ENCODE measurements around the gene CALY.
A peak's percentile ranks its signal among the peaks of the same experiment; 100 is the strongest.
"Not testable (repeated sequence)": the region's sequence is repeated elsewhere in the genome, so short reads cannot be mapped to it uniquely, and the experiment has no call there.

The CALY gene

DNA sequence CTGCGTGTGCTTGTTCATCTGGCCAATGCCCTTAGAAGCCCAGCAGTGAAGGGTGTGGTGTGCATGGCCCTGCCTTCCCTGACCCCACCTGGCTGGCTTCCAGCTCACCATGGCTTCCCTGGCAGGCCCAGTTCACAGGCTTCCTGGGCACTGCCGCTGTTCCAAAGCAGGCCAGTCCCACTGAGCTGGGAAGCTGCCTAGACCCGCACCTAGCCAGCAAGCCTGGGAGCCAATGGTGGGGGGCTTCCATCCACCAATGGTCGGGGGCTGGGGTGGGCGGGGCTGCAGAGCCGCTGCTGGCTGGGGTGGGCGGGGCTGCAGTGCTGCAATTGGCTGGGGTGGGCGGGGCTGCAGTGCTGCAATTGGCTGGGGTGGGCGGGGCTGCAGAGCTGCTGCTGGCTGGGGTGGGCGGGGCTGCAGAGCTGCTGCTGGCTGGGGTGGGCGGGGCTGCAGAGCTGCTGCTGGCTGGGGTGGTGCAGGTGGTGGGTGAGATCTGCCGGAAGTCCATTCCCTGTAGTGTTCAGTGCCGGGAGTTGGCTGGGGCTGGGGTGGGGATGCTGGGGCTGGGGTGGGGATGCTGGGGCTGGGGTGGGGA lies 12.4 kb downstream of the CALY start (continued):
- TF ChIP-seq, protein P1, sequence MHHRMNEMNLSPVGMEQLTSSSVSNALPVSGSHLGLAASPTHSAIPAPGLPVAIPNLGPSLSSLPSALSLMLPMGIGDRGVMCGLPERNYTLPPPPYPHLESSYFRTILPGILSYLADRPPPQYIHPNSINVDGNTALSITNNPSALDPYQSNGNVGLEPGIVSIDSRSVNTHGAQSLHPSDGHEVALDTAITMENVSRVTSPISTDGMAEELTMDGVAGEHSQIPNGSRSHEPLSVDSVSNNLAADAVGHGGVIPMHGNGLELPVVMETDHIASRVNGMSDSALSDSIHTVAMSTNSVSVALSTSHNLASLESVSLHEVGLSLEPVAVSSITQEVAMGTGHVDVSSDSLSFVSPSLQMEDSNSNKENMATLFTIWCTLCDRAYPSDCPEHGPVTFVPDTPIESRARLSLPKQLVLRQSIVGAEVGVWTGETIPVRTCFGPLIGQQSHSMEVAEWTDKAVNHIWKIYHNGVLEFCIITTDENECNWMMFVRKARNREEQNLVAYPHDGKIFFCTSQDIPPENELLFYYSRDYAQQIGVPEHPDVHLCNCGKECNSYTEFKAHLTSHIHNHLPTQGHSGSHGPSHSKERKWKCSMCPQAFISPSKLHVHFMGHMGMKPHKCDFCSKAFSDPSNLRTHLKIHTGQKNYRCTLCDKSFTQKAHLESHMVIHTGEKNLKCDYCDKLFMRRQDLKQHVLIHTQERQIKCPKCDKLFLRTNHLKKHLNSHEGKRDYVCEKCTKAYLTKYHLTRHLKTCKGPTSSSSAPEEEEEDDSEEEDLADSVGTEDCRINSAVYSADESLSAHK (tag by site-specific recombination; IDR thresholded peaks at IDR 0.05), result no peak
- TF ChIP-seq ZNF423 (tag by site-specific recombination; IDR thresholded peaks at IDR 0.05) (no peak), GLI4 (tag by site-specific recombination; IDR thresholded peaks at IDR 0.05) (no peak), KLF9 (tag by site-specific recombination; IDR thresholded peaks at IDR 0.05; ENCODE audit: low read depth) (peak; percentile 68), ZIC2 (tag by site-specific recombination; IDR thresholded peaks at IDR 0.05) (peak; percentile 55; the same call in 1 of the 2 replicates), ZNF660 (tag by site-specific recombination; IDR thresholded peaks at IDR 0.05) (no peak), ZBTB48 (tag by site-specific recombination; IDR thresholded peaks at IDR 0.05) (no peak), ZNF747 (tag by site-specific recombination; IDR thresholded peaks at IDR 0.05) (no peak), EGR2 (tag by site-specific recombination; IDR thresholded peaks at IDR 0.05; ENCODE audit: low read depth) (no peak), HOXA7 (CRISPR knock-in tag; IDR thresholded peaks at IDR 0.05; ENCODE audit: borderline replicate concordance) (no peak)

DNA sequence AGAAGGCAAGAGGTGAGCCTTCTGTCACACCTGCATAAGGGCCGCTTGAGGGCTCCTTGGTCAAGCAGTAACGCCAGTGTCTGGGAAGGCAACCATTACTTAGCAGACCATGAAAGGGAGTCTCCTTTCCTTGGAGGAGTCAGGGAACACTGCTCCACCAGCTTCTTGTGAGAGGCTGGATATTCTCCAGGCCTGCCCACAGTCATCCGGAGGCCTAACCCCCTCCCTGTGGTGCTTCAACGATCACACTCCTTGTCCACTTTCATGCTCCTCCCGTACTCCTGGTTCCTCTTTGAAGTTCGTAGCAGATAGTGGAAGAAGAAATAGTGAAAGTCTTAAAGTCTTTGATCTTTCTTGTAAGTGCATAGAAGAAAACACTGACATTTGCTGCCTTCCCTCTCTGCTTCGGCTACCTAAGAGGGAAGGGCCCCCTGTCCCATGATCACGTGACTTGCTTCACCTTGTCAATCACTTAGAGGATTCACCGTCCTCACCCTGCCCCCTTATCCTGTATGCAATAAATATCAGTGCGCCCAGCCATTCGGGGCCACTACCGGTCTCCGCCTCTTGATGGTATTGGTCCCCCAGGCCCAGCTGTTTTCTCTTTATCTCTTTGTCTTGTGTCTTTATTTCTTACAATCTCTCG lies 14.5 kb downstream of the CALY start:
- POLR2A ChIA-PET; H3K27ac ChIP-seq (ENCODE audit: extremely low read depth, low read depth, low read length); H3K9me3 ChIP-seq (ENCODE audit: control insufficient read depth, insufficient read depth, low read depth, low read length); H3K4me3 ChIP-seq (ENCODE audit: low read depth, low read length); H3K36me3 ChIP-seq (ENCODE audit: control insufficient read depth in 2 of 2, insufficient read depth in 1 of 2, low read length in 2 of 2); H3K4me1 ChIP-seq (ENCODE audit: control insufficient read depth, insufficient read depth, low read length): not testable (repeated sequence)
- CTCF ChIA-PET, result interaction anchor here (1.6 kb wide), 1 partner anchor 14 kb away, joined by 3 read pairs; no protein-coding TSS in a partner anchor

DNA sequence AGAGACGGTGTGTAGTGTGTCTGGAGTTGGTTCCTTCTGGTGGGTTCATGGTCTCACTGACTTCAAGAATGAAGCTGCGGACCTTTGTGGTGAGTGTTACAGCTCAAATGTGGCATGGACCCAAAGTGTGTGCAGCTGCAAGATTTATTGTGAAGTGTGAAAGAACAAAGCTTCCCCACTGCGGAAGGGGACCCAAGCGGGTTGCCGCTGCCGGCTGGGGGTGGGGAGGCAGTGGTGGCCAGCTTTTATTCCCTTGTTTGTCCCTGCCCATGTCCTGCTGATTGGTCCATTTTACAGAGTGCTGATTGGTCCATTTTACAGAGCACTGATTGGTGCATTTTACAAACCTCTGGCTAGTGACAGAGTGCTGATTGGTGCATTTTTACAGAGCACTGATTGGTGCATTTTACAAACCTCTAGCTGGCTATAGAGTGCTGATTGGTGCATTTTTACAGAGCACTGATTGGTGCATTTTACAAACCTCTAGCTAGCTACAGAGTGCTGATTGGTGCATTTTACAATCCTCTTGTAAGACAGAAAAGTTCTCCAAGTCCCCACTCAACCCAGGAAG lies 15.8 kb downstream of the CALY start:
- POLR2A ChIA-PET; H3K4me1 ChIP-seq (ENCODE audit: control insufficient read depth, insufficient read depth, low read length); H3K4me3 ChIP-seq (ENCODE audit: low read depth, low read length); H3K9me3 ChIP-seq (ENCODE audit: control insufficient read depth, insufficient read depth, low read depth, low read length); H3K36me3 ChIP-seq (ENCODE audit: control insufficient read depth in 2 of 2, insufficient read depth in 1 of 2, low read length in 2 of 2); H3K27ac ChIP-seq (ENCODE audit: extremely low read depth, low read depth, low read length): not testable (repeated sequence)
- peak; percentile 49 for TF ChIP-seq SP2 (tag by site-specific recombination; IDR thresholded peaks at IDR 0.05)
- CTCF ChIA-PET, result interaction anchor here (1.6 to 1.8 kb wide), 2 partner anchors 9 to 13 kb away, joined by 3 to 9 read pairs; no protein-coding TSS in a partner anchor

DNA sequence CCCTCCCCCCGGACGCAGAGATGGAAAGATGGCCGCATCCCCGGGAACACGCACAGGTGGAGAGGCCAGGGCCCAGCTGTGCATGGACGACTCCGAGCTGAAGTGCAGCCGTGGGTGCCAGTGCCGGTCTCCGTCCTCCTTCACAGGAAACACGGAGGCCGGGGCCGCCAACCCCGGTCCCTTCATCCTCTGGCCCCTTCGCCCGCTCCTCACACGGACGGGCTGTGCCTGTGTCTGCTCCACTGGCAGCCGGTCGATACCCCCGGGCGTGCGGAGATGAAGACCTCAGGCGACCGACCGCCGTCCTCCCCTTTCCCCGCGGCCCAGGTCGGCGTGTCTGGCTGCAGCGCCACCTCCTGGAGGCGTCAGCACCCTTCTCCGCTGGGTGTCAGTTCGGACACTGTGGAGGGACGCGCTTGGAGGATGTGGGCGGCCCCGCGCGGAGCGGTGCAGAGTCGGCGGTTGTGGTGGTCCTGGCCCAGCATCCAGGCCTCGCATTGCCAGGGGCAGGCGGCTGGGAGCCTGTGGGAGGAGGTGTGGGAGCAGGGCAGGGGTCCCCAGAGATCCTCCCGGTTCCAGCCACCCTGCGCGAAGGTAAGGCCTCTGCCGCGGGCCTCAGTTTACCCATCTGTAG lies 18.1 kb downstream of the CALY start:
- ChIA-PET POLR2A (no interaction called here), CTCF (interaction anchor here (1.1 to 1.6 kb wide), 3 partner anchors 9 to 175 kb away, joined by 3 to 7 read pairs (median 7); no protein-coding TSS in a partner anchor)
- peak overlapping the region; percentile 74; the same call in 1 of the 2 replicates for H3K27ac ChIP-seq (ENCODE audit: extremely low read depth, low read depth, low read length)
- no peak for TF ChIP-seq ZNF211 (tag by site-specific recombination; IDR thresholded peaks at IDR 0.05; ENCODE audit: low read depth)
- TF ChIP-seq, protein P2, sequence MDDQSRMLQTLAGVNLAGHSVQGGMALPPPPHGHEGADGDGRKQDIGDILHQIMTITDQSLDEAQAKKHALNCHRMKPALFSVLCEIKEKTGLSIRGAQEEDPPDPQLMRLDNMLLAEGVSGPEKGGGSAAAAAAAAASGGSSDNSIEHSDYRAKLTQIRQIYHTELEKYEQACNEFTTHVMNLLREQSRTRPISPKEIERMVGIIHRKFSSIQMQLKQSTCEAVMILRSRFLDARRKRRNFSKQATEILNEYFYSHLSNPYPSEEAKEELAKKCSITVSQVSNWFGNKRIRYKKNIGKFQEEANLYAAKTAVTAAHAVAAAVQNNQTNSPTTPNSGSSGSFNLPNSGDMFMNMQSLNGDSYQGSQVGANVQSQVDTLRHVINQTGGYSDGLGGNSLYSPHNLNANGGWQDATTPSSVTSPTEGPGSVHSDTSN (CRISPR knock-in tag; IDR thresholded peaks at IDR 0.05), result no peak
- TF ChIP-seq GLI4 (tag by site-specific recombination; IDR thresholded peaks at IDR 0.05), result peak; percentile 56; the same call in 1 of the 2 replicates
- TF ChIP-seq ZNF132 (tag by site-specific recombination; IDR thresholded peaks at IDR 0.05; ENCODE audit: borderline replicate concordance), result no peak
- TF ChIP-seq, protein P3, sequence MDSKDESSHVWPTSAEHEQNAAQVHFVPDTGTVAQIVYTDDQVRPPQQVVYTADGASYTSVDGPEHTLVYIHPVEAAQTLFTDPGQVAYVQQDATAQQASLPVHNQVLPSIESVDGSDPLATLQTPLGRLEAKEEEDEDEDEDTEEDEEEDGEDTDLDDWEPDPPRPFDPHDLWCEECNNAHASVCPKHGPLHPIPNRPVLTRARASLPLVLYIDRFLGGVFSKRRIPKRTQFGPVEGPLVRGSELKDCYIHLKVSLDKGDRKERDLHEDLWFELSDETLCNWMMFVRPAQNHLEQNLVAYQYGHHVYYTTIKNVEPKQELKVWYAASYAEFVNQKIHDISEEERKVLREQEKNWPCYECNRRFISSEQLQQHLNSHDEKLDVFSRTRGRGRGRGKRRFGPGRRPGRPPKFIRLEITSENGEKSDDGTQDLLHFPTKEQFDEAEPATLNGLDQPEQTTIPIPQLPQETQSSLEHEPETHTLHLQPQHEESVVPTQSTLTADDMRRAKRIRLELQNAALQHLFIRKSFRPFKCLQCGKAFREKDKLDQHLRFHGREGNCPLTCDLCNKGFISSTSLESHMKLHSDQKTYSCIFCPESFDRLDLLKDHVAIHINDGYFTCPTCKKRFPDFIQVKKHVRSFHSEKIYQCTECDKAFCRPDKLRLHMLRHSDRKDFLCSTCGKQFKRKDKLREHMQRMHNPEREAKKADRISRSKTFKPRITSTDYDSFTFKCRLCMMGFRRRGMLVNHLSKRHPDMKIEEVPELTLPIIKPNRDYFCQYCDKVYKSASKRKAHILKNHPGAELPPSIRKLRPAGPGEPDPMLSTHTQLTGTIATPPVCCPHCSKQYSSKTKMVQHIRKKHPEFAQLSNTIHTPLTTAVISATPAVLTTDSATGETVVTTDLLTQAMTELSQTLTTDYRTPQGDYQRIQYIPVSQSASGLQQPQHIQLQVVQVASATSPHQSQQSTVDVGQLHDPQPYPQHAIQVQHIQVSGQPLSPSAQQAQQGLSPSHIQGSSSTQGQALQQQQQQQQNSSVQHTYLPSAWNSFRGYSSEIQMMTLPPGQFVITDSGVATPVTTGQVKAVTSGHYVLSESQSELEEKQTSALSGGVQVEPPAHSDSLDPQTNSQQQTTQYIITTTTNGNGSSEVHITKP (tag by site-specific recombination; IDR thresholded peaks at IDR 0.05), result peak; percentile 87
- TF ChIP-seq ZNF140 (tag by site-specific recombination; IDR thresholded peaks at IDR 0.05), result no peak
- TF ChIP-seq EGR2 (tag by site-specific recombination; IDR thresholded peaks at IDR 0.05; ENCODE audit: low read depth), result peak; percentile 75
- no peak for TF ChIP-seq ZNF791 (tag by site-specific recombination; IDR thresholded peaks at IDR 0.05)
- TF ChIP-seq BCL11B (tag by site-specific recombination; IDR thresholded peaks at IDR 0.05; ENCODE audit: low read depth), result peak; percentile 55; the same call in 1 of the 2 replicates
- TF ChIP-seq, protein P4, sequence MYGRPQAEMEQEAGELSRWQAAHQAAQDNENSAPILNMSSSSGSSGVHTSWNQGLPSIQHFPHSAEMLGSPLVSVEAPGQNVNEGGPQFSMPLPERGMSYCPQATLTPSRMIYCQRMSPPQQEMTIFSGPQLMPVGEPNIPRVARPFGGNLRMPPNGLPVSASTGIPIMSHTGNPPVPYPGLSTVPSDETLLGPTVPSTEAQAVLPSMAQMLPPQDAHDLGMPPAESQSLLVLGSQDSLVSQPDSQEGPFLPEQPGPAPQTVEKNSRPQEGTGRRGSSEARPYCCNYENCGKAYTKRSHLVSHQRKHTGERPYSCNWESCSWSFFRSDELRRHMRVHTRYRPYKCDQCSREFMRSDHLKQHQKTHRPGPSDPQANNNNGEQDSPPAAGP (tag by site-specific recombination; IDR thresholded peaks at IDR 0.05), result 0 out of 2 replicates have a peak, but pooled peaks have one; percentile 78

More for the DNA sequence above, 18.1 kb downstream of the CALY start:
- Histone ChIP-seq H3K9me3 (ENCODE audit: control insufficient read depth, insufficient read depth, low read depth, low read length) (no peaks in the 10 kb centered on the region), H3K4me1 (ENCODE audit: control insufficient read depth, insufficient read depth, low read length) (no peaks in the 10 kb centered on the region), H3K36me3 (ENCODE audit: control insufficient read depth in 2 of 2, insufficient read depth in 1 of 2, low read length in 2 of 2) (no peaks in the 10 kb centered on the region), H3K4me3 (ENCODE audit: low read depth, low read length) (peak overlapping the region; percentile 48)
